Measurements from ENCODE around the gene SDK1. TPM values are rescaled to one million over a fixed set of nuclear protein-coding genes. Genes with fewer than 3 reads are reported as not detected.

Gene SDK1
- total RNA-seq, 1 donor from 2014 or later = 4.3 TPM

DNA sequence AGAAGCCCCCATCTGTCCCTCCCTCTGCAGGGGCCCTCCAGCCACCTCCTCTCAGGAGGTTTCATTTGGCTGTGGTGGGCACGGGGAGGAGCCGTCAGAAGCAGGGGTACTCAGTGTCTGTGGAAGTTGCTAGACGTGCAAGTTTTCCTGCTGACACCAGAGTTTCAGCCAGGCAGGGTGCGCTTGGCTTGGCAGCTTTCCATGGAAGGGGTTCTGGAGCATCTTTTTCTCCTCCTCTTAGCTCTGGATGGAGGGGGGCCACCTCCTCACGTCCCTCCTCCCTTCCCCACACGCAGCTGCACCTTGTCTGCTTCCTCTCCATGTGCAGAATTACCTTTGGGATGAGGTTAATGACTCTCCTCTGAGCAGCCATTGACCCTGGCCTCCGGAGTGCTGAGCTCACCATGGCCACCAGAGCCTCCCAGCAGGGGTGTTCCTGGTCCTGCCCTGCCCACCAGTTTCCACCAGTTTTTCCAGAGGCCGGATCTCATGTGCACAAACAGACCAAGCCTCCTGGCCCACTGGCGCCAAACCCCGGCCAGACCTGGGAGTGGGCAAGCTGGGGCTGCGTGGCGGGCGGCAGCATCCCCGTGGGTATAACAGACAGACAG is 801.3 kb downstream of the SDK1 start:
- no peak for DNase-seq (ENCODE audit: low spot score)
- Mint-ChIP-seq H3K27ac (ENCODE audit: unreplicated experiment) (no peak overlapping the region), H3K9me3 (ENCODE audit: unreplicated experiment) (peaks cover 11% of the 10 kb centered on the region), H3K36me3 (ENCODE audit: low read depth, unreplicated experiment) (peaks cover 8% of the 10 kb centered on the region), H3K27me3 (ENCODE audit: unreplicated experiment) (peaks cover 10% of the 10 kb centered on the region), H3K4me1 (ENCODE audit: unreplicated experiment) (peaks cover 18% of the 10 kb centered on the region), H3K4me3 (ENCODE audit: unreplicated experiment) (no peak overlapping the region)
- TF ChIP-seq CTCF (IDR thresholded peaks at IDR 0.05; ENCODE audit: unreplicated experiment) = no peak

GRCh38 chr7:4103352-4104091 is 802.5 kb downstream of the SDK1 start:
- peaks cover 8% of the 10 kb centered on the region for H3K4me1 Mint-ChIP-seq (ENCODE audit: unreplicated experiment)
- H3K27ac Mint-ChIP-seq (ENCODE audit: unreplicated experiment) = no peak overlapping the region
- H3K36me3 Mint-ChIP-seq (ENCODE audit: low read depth, unreplicated experiment) = peaks cover 3% of the 10 kb centered on the region
- no peak for TF ChIP-seq CTCF (IDR thresholded peaks at IDR 0.05; ENCODE audit: unreplicated experiment)
- no peak overlapping the region for H3K4me3 Mint-ChIP-seq (ENCODE audit: unreplicated experiment)
- no peak for DNase-seq (ENCODE audit: low spot score)
- peaks cover 11% of the 10 kb centered on the region for H3K27me3 Mint-ChIP-seq (ENCODE audit: unreplicated experiment)
- H3K9me3 Mint-ChIP-seq (ENCODE audit: unreplicated experiment) = peaks cover 11% of the 10 kb centered on the region

- Mint-ChIP-seq H3K27ac (ENCODE audit: unreplicated experiment) (no peak overlapping the region), H3K4me3 (ENCODE audit: unreplicated experiment) (no peak overlapping the region), H3K27me3 (ENCODE audit: unreplicated experiment) (peaks cover 13% of the 10 kb centered on the region), H3K9me3 (ENCODE audit: unreplicated experiment) (no peaks in the 10 kb centered on the region), H3K4me1 (ENCODE audit: unreplicated experiment) (peaks cover 5% of the 10 kb centered on the region), H3K36me3 (ENCODE audit: low read depth, unreplicated experiment) (peaks cover 4% of the 10 kb centered on the region)
- TF ChIP-seq CTCF (IDR thresholded peaks at IDR 0.05; ENCODE audit: unreplicated experiment) = no peak
- DNase-seq (ENCODE audit: low spot score) = no peak
Observed at GRCh38 chr7:4107839-4108238, 806.8 kb downstream of the SDK1 start.

DNA sequence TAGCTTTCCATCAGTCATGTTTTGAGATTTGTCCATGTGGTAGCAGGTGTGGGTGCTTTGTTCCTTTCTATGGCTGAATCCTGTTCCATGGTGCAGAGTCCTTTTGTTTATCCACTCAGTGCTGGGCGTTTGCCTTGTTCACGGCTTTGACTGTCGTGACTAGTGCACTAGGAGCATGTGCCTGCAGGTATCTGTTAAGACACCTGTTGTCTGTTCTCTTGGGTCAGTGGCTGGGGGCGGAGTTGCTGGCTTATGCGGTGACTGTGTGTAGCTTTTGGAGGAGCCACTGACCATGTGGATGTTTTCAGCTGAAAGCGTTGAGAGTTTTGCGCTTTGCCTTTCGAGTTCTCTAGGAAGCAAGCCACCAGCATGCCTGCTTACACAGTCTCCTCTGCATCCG is 807.9 kb downstream of the SDK1 start:
- H3K4me1 Mint-ChIP-seq (ENCODE audit: unreplicated experiment) = peaks cover 5% of the 10 kb centered on the region
- H3K27me3 Mint-ChIP-seq (ENCODE audit: unreplicated experiment) = peaks cover 11% of the 10 kb centered on the region
- H3K4me3 Mint-ChIP-seq (ENCODE audit: unreplicated experiment) = no peak overlapping the region
- H3K36me3 Mint-ChIP-seq (ENCODE audit: low read depth, unreplicated experiment) = peaks cover 4% of the 10 kb centered on the region
- H3K9me3 Mint-ChIP-seq (ENCODE audit: unreplicated experiment) = no peaks in the 10 kb centered on the region
- TF ChIP-seq CTCF (IDR thresholded peaks at IDR 0.05; ENCODE audit: unreplicated experiment) = no peak
- peak overlapping the region; percentile 52 for H3K27ac Mint-ChIP-seq (ENCODE audit: unreplicated experiment)
- DNase-seq (ENCODE audit: low spot score) = no peak

DNA sequence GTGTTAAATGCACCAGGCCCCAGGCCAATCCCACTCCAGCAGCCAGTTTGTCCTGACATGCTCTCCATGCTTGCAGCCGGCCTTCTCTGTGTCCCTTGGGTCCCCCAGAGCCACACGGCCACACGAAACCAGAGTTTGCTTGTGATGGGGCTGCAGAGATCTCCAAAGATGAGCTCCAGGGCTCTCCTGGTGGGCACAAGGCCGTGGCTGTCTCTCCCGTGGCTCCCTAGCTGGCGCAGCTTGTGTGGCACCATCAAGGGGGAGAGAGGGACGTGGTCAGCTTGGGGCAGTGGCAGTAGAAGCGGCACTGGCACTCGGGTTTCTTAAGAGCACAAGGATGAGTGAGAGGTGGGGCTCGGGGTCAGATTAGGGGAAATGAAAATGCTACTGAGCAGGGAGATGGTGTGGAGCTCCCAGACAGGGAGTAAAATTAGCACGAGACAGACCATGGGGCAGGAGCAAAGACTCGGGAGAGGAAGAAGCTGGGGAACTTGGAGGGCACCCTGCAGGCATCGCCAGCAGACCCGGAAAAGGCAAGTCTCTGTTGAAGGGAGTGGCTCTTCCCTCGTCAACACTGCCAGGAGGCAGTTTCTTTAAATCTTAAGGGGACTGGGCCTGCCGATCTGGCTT is 808.5 kb downstream of the SDK1 start:
- Mint-ChIP-seq H3K4me3 (ENCODE audit: unreplicated experiment) (no peak overlapping the region), H3K27ac (ENCODE audit: unreplicated experiment) (no peak overlapping the region), H3K9me3 (ENCODE audit: unreplicated experiment) (no peaks in the 10 kb centered on the region), H3K27me3 (ENCODE audit: unreplicated experiment) (peaks cover 11% of the 10 kb centered on the region), H3K36me3 (ENCODE audit: low read depth, unreplicated experiment) (peaks cover 4% of the 10 kb centered on the region), H3K4me1 (ENCODE audit: unreplicated experiment) (peaks cover 5% of the 10 kb centered on the region)
- TF ChIP-seq CTCF (IDR thresholded peaks at IDR 0.05; ENCODE audit: unreplicated experiment) = no peak
- DNase-seq (ENCODE audit: low spot score) = no peak

Data from endothelial cell (in vitro differentiated cells).